NT2/D1 (cell line): ENCODE data around the gene VSX1.

Experiments
- DNase-seq: peaks from one replicate; pipeline ENCODE4 v3.0.0-alpha.2; 2011; ENCODE audit warnings: low read depth, low spot score
- H3K27me3 ChIP-seq: 2 replicates; pipeline ENCODE4 v1.6.0; 2011; ENCODE audit warnings: mild to moderate bottlenecking; ENCODE audit not compliant: insufficient read length, insufficient read depth
- H3K36me3 ChIP-seq: 2 replicates; pipeline ENCODE4 v1.6.1; 2011; ENCODE audit warnings: mild to moderate bottlenecking, low read length, mixed read lengths; ENCODE audit not compliant: insufficient read depth, insufficient read length
- H3K4me1 ChIP-seq: 2 replicates; pipeline ENCODE4 v1.5.1; 2011; ENCODE audit not compliant: insufficient read depth, insufficient read length
- H3K4me3 ChIP-seq: 2 replicates; pipeline ENCODE4 v1.5.1; 2011; ENCODE audit warnings: low read depth; ENCODE audit not compliant: insufficient read length
- H3K9ac ChIP-seq: 2 replicates; pipeline ENCODE4 v1.6.0; 2011; ENCODE audit warnings: low read depth; ENCODE audit not compliant: insufficient read length
- H3K9me3 ChIP-seq: 2 replicates; pipeline ENCODE4 v1.5.1; 2011; ENCODE audit warnings: mild to moderate bottlenecking, low read length; ENCODE audit not compliant: insufficient read depth
- SUZ12 ChIP-seq: IDR thresholded peaks from 2 replicates; pipeline ENCODE4 v1.6.1; 2011; ENCODE audit not compliant: insufficient read length, insufficient read depth; ENCODE audit errors: extremely low read depth
- YY1 ChIP-seq: IDR thresholded peaks from 2 replicates; pipeline ENCODE4 v1.6.1; 2011; ENCODE audit not compliant: insufficient read length, insufficient read depth
- ZNF274 ChIP-seq: IDR thresholded peaks from 2 replicates; pipeline ENCODE4 v1.6.1; 2011; ENCODE audit warnings: mild to moderate bottlenecking, low read depth, low read length

The VSX1 gene

GRCh38 chr20:25067102-25067987 lies 14.6 kb downstream of the VSX1 start:
- H3K36me3 ChIP-seq, result no peaks in the 10 kb centered on the region
- no peak for DNase-seq
- H3K4me1 ChIP-seq, result no peaks in the 10 kb centered on the region
- H3K27me3 ChIP-seq, result peaks cover 76% of the 10 kb centered on the region
- no peak overlapping the region for H3K9ac ChIP-seq
- H3K4me3 ChIP-seq, result no peak overlapping the region
- TF ChIP-seq SUZ12 (no peak), YY1 (no peak), ZNF274 (no peak)
- H3K9me3 ChIP-seq, result no peaks in the 10 kb centered on the region

DNA sequence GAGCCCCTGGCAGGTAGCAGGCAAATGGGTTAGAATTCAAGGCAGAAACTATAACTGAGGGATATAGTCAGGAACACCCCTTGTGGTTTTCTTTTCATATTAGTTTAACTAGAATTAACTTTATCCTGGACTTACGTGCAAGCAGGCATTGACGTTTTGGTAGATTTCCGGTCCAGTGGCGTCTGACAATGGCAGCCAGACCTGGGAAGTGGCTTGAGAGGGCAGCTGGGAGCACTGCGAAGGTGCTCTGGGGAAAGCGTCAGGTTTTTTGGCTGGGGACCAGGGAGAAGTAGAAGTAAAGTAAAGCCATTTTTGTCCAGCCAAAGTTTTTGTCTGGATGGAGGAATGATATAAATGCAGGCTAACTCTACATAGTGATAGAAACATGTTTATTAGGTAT lies 15.6 kb downstream of the VSX1 start:
- no peak for DNase-seq
- Histone ChIP-seq H3K27me3 (peaks cover 78% of the 10 kb centered on the region), H3K36me3 (no peaks in the 10 kb centered on the region), H3K9ac (no peak overlapping the region), H3K4me1 (no peaks in the 10 kb centered on the region), H3K9me3 (no peaks in the 10 kb centered on the region), H3K4me3 (no peak overlapping the region)
- TF ChIP-seq ZNF274 (no peak), SUZ12 (no peak), YY1 (no peak)

- TF ChIP-seq ZNF274, result no peak
- no peak for TF ChIP-seq YY1
- no peak for TF ChIP-seq SUZ12
- H3K27me3 ChIP-seq, result peaks cover 78% of the 10 kb centered on the region
- no peaks in the 10 kb centered on the region for H3K9me3 ChIP-seq
- DNase-seq, result no peak
- H3K4me1 ChIP-seq, result no peaks in the 10 kb centered on the region
- no peak overlapping the region for H3K9ac ChIP-seq
- no peak overlapping the region for H3K4me3 ChIP-seq
- no peaks in the 10 kb centered on the region for H3K36me3 ChIP-seq
These were observed 16.2 kb downstream of the VSX1 start for GRCh38 chr20:25065625-25066338.

- no peak for DNase-seq
- H3K36me3 ChIP-seq, result no peaks in the 10 kb centered on the region
- H3K27me3 ChIP-seq, result peaks cover 78% of the 10 kb centered on the region
- H3K9ac ChIP-seq, result no peak overlapping the region
- H3K4me1 ChIP-seq, result no peaks in the 10 kb centered on the region
- TF ChIP-seq YY1 (no peak), ZNF274 (no peak), SUZ12 (no peak)
- no peaks in the 10 kb centered on the region for H3K9me3 ChIP-seq
- H3K4me3 ChIP-seq, result no peak overlapping the region
These were observed 16.8 kb downstream of the VSX1 start for GRCh38 chr20:25065072-25065624.

DNA sequence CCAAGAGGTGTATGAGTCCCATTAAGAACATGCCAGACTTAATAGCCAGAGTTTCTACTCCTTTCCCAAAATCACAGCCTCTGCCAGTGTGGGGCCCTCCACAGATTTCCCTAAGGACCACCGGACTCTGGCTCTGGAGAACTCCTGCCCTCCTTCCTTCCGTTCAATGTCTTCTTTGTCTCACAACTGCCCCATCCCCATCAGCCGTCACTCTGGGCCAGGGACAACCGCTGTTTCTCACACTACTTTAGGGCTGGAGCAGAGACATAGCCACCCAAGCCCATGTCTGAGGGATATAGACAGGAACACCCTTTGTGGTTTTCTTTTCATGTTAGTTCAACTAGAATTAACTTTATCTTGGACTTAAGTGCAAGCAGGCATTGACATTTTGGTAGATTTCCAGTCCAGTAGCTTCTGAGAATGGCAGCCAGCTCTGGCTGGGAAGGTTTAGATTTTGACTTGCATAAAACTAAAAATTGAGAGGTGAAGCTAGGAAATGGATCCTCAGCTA lies 17.3 kb downstream of the VSX1 start:
- peaks cover 77% of the 10 kb centered on the region for H3K27me3 ChIP-seq
- H3K4me3 ChIP-seq, result no peak overlapping the region
- TF ChIP-seq SUZ12, result no peak
- no peaks in the 10 kb centered on the region for H3K36me3 ChIP-seq
- no peaks in the 10 kb centered on the region for H3K9me3 ChIP-seq
- H3K4me1 ChIP-seq, result no peaks in the 10 kb centered on the region
- no peak overlapping the region for H3K9ac ChIP-seq
- no peak for DNase-seq

DNA sequence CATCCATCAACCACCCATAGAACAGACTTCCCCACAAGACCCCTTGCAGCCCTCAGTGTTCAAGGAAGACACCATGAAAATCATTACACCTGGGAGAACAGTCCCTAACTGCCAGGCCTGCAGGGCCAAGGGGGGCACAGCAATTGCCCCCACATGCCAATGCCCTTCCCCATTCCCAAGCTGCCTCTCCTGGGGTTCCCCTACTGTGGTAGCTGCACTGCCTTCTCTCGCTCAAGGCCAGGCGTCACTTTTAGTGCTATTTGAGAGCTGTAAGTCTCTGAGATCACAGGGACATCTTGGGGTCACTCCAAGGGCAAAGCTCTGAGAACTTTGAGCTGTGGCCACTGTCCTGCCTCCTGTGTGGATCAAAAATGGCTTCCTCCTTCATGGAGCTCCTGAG lies 18.0 kb downstream of the VSX1 start:
- no peaks in the 10 kb centered on the region for H3K9me3 ChIP-seq
- peaks cover 77% of the 10 kb centered on the region for H3K27me3 ChIP-seq
- H3K4me1 ChIP-seq, result no peaks in the 10 kb centered on the region
- no peak overlapping the region for H3K4me3 ChIP-seq
- no peaks in the 10 kb centered on the region for H3K36me3 ChIP-seq
- TF ChIP-seq ZNF274, result no peak
- no peak for TF ChIP-seq YY1
- no peak for TF ChIP-seq SUZ12
- no peak overlapping the region for H3K9ac ChIP-seq
- DNase-seq, result no peak

DNA sequence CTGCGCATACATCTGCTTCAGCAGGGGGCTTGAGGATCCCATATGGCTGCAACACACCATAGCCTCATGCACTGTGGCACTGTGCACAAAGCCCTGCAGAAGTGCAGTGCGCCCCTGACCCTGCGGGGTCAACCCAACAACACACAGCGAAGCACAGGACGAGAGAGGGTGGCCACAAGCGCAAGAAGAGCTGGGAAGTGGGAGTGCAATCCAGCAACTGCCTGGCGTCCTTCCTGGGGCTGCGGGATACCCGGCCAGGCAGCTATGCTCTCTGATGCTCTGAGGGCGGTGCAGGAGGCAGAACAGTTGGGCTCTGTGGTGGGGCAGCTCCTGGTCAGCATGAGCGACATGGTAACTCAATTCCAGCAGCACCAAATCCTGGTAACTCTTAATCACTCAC lies 18.4 kb downstream of the VSX1 start:
- Histone ChIP-seq H3K27me3 (peaks cover 79% of the 10 kb centered on the region), H3K36me3 (no peaks in the 10 kb centered on the region), H3K4me1 (no peaks in the 10 kb centered on the region), H3K9me3 (no peaks in the 10 kb centered on the region), H3K4me3 (no peak overlapping the region), H3K9ac (no peak overlapping the region)
- TF ChIP-seq YY1 (no peak), ZNF274 (no peak), SUZ12 (no peak)
- DNase-seq, result no peak
